Kidney capillary endothelial cell (primary cell): Measurements from ENCODE around the gene BNIP5.
"Not testable (repeated sequence)": the region's sequence is repeated elsewhere in the genome, so short reads cannot be mapped to it uniquely, and the experiment has no call there.

Experiments used
- DNase-seq: peaks from one replicate; pipeline ENCODE4 v3.0.0-alpha.2; 2018; ENCODE audit warnings: low spot score

The BNIP5 gene

DNA sequence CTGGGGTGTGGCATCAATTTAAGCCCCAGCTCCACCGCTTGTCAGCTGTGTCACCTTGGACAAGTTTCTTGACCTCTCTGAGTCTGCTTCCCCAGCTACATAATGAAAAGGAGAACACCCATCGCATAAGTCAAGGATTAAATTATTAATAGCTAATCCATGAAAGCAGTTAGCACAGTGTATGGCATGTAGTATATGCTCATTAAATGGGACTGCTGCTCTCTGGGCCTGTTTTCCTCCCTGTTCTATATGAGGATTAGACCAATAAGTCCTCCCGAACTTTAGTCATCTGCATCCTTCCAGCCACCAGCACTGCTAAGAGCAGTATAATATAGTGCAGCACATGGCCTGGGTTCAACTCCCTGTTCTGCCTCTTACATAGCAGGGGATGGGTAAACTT is 31.1 kb upstream of the BNIP5 start:
- no peak for DNase-seq

DNA sequence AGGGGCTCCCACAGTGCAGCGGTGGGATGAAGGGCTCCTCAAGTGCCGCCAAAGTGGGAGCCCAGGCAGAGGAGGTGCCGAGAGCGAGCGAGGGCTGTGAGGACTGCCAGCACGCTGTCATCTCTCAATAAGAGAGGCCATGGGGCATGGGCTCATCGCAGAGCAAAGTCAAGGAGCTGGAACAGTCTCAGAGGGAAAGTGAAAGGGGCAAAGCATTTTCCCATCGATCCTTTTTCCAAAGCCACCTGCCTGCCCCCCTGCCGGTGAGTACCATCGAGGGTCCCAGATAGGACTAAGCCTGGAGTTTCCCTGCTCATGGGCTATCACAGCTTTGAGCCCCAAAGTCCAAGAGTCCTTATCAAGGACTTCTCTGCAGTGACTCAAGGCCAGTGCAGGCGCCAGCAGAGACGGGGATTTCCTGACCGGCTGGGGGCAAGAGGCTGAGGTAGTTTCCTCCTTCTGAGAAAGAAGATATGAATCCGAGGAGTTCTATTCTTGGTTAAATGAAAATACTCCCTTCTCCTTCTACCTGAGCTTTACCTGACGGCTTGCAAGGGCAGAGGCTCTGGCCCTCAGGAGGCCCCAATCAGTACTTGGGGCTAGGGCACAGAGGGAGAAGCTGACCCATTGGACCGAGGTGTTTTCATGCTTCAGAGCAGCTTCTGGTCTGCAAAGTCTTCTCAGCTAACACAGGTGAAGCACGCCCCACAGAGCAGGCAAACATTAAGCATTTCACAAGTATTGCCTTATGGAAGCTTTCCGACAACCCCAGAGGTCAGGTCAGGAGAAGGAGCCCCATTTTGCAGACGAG is 28.2 kb upstream of the BNIP5 start:
- DNase-seq: peak; percentile 59

DNA sequence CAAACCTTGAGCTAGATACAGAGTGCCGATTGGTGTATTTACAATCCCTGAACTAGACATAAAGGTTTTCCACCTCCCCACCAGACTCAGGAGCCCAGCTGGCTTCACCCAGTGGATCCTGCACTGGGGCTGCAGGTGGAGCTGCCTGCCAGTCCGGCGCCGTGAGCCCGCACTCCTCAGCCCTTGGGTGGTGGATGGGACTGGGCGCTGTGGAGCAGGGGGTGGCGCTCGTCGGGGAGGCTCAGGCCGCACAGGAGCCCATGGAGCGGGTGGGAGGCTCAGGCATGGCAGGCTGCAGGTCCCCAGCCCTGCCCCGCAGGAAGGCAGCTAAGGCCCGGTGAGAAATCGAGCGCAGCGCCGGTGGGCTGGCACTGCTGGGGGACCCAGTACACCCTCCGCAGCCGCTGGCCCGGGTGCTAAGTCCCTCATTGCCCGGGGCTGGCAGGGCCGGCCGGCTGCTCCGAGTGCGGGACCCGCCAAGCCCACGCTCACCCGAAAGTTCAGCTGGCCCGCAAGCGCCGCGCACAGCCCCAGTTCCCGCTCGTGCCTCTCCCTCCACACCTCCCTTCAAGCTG is 27.5 kb upstream of the BNIP5 start:
- DNase-seq: not testable (repeated sequence)

GRCh38 chr6:36363371-36363752 is 26.7 kb upstream of the BNIP5 start:
- DNase-seq: not testable (repeated sequence)

DNA sequence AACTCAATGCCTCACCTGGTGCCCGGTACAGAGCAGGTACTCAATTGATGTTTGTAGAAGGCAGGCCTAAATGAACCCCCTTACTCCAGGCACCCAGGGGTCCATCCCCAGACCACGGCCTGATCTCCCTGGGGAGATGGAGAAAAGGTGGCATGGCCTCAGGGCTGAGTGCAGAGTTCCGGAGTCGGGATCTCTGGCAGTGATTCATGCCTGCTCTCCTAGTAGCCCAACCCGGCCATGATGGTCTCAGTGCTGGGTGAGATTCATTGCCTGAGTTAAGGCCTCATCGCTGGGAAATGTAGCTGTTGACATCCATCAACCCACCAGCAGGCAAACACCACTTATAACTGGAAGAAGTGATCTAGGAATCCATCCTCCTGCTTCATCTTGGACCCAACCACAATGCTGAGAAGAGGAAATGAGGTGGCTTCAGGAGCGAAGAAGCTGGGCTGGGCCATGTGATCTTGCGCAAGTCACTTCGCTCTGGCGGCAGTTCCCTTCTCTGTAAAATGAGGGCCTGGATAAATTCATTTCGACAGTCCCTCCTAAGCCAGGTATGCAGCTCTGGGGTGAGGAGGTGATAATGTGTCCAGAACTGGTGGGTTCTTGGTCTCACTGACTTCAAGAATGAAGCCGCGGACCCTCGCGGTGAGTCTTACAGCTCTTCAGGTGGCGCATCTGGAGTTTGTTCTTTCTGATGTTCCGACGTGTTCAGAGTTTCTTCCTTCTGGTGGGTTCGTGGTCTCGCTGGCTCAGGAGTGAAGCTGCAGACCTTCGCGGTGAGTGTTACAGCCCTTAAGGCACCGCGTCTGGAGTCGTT is 26.1 kb upstream of the BNIP5 start:
- DNase-seq: no peak

GRCh38 chr6:36361071-36361470 is 24.4 kb upstream of the BNIP5 start:
- DNase-seq: no peak

DNA sequence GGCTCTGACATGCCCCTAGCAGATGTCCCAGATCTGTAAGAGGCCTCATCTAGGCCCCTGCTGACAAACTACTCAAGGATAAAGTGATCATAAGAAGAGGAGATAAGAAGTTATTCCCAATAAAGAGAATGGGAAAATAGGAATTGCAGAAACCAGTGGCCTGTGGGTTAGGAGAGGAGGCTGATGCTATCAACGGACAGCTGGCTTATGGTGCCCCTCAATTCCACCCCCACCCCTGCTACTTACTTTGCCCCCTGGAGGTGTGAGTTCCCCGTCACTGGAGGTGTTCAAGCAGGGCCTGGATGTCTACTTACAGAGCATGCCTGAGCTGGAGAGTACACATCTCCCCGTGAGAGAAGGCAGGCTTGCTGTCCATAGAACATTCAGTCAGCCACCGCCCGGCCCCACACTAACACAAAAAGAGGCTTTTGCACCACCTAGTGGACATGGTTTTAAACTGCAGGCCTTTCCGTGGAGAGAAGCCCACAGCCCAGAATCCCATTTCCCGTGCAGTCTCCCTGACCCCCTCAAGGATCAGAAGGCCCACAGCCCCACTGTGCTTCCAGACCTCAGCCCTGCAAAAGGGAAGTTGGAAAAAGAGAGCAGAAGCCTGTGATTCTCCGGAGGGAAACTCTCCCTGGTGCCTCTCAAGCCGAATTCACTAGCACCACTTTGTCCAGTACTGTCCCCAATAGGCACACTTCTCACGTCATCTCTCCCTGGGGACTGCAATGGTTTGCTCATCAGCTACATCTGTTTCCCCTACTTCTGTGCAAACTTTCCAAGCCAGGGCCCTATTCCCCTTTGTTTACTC is 23.8 kb upstream of the BNIP5 start:
- DNase-seq: peak; percentile 88

DNA sequence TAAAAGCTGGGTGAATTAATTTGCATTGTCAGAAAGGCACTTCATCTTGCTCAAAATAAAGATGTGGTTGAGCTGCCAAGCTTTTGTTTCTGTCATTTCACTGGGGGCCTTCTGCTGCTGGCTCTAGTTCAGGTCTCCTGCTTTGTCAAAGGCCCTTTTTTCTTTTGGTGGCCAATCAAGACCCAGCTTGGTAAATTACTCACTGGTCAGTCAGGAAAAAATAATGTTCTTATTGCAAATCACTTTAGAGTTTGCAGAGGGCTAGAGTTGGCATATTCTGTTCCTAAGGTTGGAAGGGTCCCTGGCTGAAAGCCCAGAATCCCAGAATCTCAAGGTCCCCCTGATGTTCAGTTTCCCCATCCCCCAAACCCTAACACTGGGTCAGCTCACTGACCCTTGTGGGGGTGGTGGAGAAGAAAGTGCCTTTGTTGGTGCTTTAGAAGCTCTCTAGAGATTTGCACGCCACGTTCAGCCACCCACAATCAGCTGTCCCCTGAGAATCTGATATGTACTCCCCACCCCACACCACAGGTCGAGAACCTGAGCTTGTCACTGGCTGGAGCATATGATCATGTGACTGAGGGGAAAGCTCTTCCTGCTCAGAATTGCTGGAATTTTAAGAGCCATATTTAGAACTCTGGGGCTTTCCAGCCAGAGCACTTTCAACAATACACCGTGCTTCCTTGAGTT is 21.7 kb upstream of the BNIP5 start:
- DNase-seq: no peak

DNA sequence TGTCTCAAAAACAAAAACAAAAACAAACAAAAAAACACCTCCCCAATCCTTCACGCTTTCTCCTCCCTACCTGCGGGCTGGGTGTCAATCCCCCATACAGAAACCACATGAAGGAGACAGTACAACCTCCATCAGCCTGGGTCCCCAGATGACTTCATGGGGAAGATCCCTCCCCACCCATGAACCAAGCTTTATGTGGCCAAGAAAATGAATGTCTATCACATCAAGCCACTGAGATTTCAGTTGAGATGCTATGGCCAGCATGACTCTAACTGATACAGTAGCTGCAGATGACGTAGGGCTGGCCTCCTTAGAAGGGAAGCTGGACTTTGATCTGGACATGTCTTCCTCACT is 21.2 kb upstream of the BNIP5 start:
- DNase-seq: no peak

GRCh38 chr6:36355819-36356218 is 19.1 kb upstream of the BNIP5 start:
- no peak for DNase-seq

GRCh38 chr6:36353411-36353915 is 16.8 kb upstream of the BNIP5 start:
- no peak for DNase-seq

DNA sequence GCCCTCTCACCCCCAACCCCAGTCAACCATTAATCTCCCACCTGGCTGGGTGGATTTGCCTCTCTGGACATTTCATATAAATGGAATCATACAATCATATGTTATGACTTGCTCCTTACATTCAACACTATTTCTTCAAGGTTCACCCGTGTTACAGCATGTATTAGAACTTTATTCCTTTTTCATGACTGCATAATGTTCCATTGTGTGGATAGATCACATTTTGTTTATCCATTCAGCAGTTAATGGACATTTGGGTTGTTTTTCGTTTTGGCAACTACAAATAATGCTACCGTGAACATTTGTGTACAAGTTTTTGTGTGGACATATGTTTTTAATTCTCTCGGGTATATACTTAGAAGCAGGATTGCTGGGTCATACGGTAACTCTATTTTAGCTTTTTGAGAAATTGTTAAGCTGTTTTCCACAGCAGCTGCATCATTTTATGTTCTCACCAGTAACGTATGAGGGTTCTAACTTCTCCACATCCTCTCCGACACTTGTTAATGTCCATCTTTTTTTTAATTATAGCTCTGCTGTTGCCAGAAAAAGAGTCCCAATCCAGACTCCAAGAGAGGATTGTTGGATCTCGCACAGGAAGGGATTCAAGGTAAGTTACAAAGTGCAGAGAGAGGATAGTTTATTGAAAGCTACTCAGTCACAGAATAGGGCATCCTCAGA is 15.9 kb upstream of the BNIP5 start:
- DNase-seq: no peak

GRCh38 chr6:36350681-36351571 is 14.2 kb upstream of the BNIP5 start:
- DNase-seq: peak; percentile 94

DNA sequence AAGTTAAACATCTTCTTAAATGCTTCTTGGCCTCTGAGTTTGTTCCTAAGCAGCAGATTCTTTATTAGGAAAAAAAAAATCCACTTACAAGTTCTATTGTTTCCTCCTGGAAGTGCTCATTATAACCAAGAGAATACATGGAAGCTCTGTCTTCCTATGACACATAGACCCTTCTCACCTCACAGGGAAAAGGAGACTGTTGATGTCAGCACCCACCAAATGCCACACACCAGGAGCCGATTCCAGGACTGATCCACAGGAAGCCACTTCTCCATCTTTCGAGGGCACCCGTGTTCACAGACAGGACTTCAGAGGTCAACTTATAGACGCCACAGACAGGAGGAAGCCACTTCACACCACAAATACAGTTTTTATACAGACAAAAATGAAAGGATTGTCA is 13.4 kb upstream of the BNIP5 start:
- peak; percentile 89 for DNase-seq

GRCh38 chr6:36349240-36349639 is 12.6 kb upstream of the BNIP5 start:
- DNase-seq: no peak

DNA sequence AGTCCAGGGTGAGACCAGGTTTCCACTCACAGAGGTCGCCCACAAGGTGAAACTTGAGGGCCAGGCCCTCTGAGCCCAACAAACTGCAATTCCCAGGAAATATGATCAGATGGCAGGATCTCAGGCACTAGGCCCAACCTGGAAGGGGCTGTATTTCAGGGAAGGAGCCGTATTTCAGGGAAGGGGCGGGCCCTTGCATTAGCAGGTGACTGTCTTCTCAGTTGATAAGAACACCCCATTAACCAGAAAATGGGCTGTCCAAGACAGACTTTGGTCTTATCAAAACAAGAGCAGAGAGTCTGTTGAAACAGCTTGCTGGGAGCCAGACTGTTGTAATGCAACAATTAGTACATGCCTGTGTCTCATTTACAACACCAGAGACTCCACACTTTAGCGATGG is 10.9 kb upstream of the BNIP5 start:
- no peak for DNase-seq

DNA sequence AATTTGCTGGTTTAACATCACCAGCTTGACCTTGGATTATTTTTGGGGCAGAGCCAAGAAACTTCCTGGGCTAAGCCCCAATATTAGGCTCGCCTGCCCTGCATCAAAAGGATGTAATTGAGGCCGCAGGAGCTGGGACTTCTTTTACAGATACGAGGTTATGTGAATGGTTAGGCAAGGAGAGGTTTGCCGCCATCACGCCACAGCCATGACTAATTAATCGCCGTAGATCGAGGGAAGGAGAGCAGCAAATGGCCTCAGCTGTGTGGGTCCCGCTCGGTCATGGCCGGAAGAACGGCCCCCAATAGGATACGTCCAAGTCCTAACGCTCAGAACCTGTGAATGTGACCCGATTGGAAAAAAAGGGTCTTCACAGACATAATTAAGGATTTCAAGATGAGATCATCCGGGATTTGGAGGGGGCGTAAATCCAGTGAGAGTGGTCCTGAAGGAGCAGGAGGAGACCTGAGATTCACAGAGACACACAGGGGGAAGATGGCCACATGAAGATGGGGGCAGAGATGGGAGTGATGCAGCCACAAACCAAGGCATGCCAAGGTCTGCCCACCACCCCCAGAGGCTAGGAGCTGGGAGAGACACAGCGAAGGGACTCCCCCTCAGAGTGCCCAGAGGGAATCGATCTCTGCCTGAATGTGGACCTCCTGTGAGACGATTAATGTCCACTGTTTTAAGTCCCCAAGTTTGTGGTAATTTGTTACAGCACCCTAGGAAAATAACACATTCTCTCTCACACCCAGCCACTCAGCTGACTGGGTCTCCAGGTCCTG is 10.0 kb upstream of the BNIP5 start:
- no peak for DNase-seq

DNA sequence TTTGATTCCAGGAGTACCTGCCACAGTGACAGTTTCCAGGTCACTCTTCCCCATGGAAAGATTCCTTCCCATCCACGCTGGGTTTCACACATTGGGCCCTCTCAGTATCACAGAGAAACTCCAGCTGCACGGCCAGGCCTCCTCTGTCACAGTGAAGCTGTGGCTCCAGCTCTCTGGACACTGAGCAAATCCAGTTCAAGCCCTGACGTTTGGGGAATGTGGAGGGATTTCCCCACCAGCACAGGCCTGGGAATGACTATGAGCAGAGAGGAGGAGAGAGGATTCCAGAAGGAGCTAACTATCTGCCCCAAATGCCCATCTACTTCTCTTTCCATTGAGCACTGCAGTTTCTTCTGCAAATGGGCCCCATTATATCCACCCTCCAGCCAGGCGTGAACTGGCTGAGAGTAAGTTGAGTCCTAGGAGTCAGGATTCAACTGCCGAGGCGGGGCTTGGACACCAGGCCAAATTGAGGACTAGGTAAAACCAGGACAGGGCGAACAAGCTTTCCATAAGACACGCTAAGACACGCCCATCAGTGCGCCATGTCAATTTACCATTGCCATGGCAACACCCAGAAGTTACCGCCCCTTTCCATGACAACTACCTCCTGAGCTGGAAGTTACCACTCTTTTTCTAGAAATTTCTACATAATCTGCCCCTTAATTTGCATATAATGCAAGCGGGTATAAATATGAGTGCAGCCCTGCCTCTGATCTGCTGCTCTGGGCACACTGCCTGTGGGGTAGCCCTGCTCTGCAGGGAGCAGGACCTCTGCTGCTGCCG is 9.2 kb upstream of the BNIP5 start:
- no peak for DNase-seq
